NCI-H2171 treated with DMSO at 0.1 percent for 48 hours (cell line): ENCODE results near the gene ATF4.
A peak's percentile ranks its signal among the peaks of the same experiment; 100 is the strongest.
"Not testable (repeated sequence)": the region's sequence is repeated elsewhere in the genome, so short reads cannot be mapped to it uniquely, and the experiment has no call there.

Experiments
- DNase-seq: peaks from one replicate; lab custom pipeline; 2025; lab: John Stamatoyannopoulos, UW

The ATF4 gene

DNA sequence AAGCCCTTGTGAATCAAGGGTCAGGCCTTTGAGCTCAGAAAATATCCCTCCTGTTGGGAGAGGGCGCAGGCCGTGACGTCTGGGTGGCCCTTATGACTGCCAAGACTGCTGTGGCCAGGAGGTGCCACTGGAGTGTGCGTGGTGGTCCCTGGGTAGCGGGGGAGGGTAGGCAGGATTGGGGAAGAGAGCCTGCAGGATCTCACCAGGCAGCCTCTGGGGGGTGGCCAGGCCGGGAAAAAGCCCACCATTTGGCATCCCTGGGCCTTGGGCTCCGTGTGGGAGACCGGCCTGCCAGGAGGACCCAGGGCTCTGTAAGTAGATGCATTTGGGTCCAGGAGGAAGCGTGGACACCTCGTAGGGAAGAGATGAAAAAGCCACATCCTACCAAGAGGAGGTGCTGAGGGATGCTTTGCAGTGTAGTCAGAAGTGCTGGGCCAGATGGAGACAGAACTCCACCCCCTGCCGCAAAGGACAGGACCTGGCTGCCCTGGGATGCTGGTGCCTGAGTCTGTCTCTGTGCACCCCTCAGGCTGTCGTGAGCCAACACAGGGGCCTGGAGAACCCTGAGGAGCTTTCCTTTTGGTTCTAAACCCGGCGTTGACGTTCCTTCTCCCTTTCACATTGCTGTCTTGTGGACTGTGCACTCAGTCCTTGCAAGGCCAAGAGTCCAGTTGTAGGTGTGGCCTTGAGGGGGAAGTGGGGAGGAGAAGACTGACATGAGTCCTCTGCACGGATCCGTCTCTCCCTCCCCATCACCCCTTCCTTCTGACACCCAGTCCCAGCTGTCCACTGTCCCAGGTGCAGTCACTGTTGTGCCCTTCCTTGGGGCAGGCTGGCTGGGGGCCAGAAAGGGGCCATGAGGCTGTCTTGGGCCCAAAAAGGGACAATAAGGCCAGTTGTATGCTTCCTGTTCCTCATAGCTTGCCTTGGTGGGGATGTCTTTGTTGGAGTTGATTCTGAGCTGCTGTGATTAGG lies 31.0 kb upstream of the ATF4 start:
- DNase-seq: no peak

DNA sequence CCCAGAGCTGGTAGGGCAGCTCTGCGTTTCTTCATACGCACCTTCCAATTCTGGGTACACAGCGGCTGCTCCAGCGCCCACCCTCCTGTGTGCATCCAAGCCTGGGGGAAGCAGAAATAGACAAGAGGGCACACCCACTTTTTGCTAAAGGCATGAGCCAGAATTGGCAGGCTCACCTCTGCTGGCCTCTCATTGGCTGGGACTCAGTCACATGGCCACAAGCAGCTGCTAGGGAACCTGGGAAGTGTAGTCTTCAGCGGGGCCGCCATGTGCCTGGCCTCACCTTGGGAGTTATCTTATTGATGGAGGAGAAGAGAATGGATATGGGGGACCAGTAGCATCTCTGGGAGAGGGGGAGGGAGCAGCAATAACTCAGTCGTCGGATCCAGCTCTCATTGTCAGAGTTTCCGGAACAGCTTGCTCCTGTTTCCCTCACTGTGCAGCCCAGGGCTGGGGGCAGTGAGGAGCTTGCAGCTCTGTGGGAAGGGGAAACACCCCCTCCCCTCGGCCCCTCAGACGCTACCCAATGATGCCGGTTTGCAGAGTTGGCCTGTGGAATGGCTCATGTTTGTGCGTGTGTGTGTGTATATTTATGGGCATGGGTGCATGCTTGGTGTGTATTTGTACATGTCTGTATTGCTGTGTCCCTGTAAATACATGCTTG lies 30.1 kb upstream of the ATF4 start:
- peak; percentile 90 for DNase-seq

DNA sequence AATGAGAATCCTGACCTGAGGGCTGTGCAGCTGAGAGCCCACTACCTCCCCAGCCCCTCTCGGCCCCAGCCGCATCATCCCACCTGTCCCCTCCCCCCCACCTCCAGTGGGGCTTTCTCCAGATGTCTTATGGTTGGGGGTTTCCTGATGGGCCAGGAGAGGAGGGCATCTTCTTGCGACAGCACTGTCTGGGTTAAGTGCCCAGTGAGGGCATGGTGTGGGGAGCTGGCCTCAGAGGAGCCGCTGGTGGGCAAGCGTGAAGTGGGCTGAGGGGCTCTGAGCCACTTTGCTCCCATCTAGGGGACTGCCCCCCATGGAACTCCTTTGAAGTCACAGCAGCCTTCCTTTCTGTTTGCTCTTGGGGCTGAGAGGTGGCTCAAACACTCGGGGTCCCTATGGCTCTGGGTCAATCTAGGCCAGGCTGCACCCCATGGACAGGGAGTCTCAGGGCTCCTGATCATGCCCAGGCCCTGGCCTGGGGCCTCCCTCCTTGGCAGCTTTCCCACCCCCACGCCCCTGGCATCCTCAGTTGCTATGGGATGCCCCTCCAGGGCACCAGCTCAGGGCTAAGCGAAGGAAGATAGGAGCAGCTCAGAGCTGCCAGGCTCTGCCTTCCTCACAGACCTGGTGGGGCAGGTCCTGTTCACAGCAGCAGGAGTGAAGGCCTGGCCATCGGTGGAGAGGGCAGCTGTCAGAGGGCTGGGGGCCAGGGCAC lies 29.2 kb upstream of the ATF4 start:
- DNase-seq: no peak

DNA sequence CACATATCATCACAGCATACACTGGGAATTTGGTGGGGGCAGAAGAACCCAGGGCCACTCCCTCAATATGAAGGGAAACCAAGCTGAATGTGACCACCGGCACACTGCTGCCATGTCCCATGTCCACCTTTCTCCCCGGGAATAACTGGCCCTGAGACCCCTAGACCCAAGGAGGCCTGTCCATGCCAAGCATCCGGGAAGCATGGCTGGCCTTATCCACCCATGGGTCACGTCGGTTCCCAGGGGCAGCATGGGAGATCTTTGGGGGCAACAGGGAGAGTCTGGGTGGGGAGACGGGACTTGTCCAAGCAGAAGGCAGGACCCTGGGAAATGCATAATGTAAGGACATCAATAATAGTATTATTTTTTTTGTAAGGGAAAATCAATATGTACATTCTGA lies 28.7 kb upstream of the ATF4 start:
- no peak for DNase-seq

DNA sequence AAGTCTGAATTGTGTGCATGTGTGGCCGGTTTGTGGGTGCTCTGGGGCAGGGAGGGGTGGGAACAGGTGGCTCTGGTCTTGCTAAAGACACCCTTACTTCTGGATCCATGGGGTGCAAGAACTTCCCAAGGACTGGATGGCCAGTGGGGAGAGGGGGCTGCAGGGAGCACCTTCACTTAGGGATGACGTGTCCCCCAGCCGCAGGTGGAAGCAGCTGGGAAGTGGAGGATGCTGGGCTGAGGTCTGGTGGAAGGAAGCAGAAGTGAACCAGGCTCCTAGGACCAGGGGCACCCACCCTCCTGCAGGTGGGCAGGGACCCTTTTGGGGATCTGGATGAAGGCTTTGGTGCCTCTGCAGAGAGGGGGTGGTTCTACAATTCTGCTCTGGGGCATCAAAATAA lies 28.2 kb upstream of the ATF4 start:
- no peak for DNase-seq

DNA sequence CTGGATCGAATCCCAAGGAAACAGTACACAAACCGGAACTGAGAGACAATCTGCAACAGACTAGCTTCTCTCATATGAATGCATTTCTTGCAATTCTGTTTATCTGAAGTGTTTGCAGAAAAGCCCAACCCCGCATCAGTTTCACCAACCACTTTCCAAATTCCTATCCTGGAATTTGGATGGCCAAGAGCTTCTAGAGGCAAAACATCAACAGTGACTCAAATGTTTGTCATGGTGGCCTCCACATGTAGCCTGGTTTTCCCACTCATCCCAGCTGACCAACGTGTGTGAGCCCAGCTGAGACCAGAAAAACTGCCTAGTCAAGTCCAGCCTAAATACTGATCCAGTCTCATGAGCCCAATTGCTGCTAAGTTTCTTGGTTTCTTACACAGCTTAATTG lies 26.6 kb upstream of the ATF4 start:
- no peak for DNase-seq

DNA sequence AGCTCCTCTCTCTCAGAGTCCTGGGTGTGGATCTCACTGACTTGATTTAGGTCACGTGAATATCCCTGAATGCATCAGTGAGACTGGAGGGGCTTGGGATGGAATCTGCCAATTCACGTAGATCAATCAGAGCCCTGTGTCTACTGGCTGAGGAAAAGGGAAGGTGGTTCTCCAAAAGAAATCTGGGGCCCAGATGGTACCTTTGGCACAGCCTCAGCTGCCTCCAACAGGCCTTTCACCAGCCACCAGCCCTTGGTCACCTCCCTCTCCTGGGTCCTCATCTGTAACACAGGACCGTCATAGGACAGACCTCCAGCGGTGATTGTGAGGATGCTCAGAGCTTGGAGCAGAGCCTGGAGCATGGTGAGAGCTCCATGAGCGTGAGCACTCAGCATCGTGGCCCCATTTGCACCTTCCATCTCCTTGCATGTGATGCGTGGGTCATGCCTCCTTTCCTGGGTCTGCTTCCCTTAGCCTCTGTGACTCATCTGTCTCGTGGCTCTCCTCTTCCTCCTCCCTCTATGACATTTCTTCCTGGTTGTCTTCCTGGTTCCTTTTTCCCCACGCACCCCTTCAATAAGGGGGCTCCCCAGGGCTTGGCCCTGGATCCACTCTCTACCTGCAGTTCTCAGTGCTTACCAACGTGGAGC lies 25.8 kb upstream of the ATF4 start:
- no peak for DNase-seq

DNA sequence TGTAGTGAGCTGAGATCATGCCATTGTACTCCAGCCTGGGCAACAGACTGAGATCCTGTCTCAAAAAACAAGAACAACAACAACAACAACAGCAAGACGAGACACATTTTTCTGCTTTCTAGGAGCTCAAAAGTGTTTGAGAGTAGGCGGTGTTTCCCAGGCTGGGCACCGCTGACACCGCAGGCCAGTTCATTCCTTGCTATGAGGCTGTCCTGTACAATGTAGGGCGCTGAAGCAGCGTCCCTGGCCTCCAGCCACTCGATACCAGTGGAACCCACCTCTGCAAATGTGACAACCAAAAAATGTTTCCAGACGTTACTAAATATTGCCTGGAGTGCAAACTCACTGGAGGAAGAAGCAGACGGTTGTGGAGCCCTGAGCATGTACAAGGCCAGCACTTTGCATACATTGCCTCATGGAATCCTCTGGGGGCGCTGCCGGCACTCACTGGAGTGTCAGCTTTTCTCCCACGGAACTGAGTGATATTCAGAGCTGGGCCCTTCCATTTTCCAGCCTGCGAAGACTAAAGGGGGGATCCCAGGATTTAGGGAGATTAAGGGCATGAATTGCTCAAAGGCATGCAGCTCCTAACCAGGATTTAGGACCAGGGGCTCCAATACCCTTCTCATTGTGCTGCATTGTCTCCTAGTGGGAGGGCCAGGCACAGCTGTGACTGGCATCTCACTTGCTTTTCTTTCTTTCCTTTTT lies 24.1 kb upstream of the ATF4 start:
- peak; percentile 56 for DNase-seq

DNA sequence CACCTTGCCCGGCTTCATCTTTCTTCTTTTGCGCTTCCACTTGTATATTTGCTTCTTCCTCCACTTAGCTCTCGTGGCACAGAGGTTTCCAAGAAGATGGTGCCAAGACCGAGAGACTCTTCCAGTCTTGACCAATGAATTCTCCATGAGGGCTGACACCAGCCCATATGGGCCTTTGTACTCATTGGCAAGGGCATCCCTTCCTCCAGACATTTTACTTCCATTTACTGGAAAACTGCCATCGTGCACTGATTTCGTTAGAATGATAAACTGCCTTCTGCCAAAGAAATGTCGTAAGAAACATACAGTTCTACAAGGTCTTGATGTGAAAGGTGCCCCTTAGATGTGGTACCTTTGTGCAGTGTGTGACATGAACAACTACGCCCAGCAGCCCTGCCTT lies 22.9 kb upstream of the ATF4 start:
- DNase-seq: no peak

DNA sequence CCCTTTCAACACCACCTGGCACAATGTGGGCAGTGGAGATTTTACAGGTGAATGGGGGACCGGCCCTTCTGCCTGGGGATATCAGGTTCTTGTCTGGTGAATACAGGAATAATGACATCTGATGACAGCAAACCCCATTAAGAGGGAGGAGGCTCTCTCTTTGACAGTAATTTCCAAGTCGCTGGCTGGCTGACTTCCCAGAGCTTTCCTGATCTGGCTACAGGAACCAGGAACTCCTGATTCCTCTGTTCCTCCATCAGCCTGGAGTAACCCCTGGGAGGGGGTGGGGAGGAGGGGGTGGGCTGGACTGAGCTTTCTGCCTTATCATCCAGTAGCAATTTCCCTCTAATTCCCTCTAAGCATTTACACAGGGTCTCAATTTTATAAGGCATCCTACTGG lies 22.0 kb upstream of the ATF4 start:
- peak; percentile 77 for DNase-seq

DNA sequence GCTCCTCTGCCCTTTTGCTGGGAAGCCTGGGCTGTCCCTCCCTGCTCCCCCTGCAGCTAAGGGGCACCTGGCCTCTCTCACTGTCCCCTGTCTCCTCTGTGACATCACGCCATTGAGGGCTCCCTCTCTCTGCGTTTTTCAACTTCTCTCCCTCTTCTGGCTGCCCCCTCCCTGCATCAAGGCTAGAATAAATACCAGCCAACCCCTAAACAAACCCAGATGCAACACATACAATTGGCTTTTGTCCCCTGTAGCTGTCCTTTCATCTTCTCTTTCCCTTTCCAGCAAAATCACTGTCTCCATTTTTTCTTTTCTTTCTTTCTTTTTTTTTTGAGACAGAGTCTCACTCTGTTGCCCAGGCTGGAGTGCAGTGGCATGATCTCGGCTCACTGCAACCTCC lies 21.6 kb upstream of the ATF4 start:
- DNase-seq: no peak

DNA sequence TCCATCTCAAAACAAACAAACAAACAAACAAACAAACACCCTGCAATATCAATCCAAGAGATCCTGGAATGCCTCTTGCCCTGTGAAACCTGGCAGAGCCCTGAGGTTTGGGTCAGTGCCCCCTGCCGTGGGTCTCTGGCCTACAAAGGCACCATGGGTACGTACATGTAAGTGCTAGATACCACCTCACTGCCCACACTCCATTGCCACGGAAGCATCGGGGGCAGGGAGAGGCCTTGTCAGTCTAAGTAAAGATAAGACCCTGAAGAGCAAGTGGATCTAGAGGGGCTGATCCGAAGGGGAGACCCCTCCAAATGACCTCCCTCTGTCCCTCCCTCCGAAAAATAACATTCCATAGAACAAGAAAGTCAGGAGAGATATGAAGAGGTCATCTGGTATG lies 20.3 kb upstream of the ATF4 start:
- DNase-seq: no peak

DNA sequence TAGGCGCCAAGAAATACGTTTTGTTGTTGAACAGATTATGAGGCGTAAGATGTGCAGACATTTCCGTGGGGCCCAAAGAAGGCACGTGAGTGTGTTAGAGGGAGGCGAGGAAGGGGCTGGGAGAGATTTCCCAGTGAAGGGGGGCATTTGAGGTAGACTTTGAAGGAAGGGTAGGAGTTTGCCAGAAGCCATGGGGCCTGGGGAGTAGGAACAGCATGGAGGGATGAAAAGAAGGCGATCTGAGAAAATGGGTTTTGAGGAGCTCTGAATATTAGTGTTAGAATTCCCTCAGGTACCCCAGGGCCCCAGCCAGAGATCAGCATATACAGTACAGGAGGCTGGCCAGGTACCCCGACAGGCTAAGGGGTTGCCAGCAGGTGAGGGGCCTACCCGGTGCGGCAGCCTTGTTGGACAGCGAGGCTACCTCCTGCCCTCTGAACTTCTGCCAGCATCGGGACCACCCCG lies 18.7 kb upstream of the ATF4 start:
- DNase-seq: no peak

DNA sequence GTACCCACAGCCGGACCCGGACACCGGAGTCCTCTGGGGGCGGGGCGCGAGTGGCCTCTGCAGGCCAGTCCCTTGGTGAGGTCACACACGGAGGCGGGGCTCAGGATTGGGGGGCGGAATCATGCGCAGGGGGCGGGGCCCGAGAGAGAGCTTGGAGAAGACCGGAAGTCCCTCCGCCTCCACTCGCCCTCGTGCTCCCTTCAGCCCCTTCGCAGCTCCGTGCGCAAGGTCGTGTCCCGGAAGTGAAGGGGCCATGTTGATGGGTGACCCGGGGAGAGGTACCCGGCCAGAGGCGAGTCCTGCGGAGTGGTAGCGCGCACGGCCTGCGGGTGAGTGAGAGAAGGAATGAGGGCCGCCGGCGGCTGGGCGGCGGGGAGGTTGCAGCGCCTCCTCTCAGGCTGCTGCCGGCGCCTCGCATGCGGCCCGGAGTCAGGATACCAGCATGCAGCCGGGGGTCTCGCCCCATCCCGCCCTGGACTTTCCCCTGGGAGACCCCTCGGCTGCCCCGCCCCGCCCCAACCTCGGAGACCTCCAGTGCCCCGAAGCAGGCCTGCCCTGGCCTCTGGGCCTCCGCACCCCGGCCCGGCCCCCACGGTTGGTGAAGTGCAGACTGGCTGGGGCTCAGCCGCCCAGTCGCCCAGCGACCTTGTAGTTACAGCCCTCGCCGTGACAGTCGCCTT lies 18.1 kb upstream of the ATF4 start, which contains the start of gene MIEF1:
TSS of gene MIEF1 (plus strand) at position 182 of the 680 bp plus-strand sequence. CDS start 9,005 bp downstream, outside the sequence.
- peak; percentile 92 for DNase-seq

DNA sequence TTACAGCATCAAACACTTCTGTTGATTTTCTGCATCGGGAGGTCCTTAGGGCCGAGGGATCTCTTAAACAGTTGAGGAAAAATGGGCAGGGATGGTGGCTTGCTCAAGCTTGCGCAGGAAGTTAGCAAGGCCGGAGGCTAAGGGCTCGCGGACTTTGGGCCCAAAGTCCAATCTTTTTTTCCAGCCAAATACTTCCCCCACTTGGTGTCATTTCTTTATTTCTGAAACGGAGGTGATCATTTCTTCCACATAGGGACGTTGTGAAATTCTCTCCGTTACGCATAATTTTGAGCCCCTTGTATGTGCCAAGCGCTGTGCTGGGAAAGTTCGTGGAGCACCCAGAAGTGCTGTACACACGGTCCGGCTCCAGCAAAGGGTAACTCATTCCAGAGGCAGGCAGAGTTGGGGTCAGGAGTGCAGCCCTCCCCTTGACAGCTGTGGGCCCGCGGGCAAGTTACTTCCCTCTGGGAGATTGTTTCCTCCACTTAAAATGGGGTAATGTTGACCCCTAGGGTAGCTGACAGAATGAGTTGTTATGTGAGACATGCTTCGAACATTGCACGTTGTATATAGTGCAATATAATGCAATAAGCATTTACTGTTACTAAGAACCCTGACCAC lies 17.5 kb upstream of the ATF4 start:
- DNase-seq: no peak

DNA sequence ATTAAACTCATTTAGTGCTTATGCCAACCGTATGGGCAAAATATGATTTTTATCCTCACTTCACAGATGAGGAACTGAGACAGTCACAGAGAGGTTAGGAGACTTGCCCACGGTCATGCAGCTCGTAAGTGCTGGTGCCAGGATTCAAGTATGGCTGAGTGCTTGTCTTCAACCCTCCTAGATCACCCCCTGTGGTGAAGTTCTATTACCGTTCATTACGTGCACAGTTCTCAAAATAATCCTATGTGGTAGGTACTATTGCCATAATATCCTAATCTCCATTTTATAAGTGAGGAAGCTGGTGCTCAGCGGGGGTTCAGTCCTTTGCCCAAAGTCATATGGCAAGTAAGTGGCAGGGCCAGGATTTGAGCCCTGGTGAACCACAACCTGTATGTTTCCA lies 16.7 kb upstream of the ATF4 start:
- DNase-seq: no peak

DNA sequence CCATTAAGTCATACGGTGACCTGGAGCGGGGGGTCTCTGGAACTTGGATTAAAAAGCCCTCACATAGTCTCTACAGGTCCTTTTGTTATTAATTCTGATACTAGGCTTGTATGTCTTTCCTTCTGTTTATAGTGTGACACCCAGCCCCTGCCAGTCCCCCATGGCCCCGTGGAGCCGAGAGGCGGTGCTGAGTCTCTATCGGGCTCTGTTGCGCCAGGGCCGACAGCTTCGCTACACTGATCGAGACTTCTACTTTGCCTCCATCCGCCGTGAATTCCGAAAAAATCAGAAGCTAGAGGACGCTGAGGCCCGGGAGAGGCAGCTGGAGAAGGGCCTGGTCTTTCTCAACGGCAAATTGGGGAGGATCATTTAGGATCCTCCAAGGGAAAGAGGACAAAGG lies 16.3 kb upstream of the ATF4 start:
- DNase-seq: no peak

DNA sequence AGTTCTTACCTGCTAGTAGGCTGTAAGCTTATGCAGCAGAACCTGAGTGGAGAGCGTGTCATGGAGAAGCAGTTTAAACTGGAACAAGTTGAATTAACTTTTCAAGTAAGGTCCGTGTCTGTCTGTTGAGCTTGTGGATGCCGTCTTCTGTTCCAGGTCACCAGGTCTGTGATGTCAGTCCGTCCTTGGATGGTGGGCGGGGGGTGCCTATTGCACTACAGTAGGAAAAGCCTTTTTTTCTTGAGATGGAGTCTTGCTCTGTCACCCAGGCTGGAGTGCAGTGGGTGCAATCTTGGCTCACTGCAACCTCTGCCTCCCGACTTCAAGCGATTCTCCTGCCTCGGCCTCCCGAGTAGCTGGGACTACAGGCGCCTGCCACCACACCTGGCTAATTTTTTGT lies 13.3 kb upstream of the ATF4 start:
- not testable (repeated sequence) for DNase-seq

DNA sequence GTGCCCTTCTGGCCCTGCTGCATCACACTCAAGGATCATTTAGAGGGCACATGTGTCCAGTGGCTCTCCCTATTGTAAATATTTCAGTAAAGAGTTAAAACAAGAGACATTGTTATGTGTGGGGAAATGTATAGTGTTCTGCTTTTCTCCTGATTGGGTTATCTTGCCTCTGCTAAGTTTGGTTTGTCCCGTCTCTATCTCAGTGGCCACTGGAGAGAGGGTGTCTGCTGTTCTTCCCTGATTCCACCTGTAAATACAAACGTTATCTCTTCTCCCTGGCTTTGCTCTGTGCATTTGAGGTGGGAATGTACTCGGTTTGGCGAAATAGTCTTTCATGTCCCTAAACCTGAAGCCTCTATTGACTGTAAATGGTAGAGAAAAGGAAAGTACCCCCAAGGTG lies 12.0 kb upstream of the ATF4 start:
- no peak for DNase-seq

DNA sequence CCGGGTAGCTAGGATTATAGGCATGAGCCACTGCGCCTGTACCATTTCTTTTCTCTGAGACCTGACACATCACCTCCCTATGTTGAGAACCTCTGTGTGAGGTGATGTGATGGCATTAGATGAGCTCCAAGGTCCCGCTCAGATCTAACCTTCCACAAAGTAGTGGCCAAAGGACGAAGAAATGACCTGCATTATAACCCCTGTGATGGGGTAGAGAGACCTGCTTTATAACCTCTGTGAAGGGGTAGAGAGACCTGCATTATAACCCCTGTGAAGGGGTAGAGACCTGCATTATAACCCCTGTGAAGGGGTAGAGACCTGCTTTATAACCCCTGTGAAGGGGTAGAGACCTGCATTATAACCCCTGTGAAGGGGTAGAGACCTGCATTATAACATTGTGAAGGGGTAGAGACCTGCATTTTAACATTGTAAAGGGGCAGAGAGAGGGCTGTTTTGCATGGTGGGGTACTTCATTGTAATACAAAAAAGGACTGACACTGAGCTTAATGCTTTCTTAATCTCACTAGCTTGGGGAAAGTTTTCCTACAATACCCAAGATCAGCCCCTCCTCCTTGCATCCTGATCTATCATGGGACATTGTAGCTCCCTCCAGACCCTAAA lies 9.7 kb upstream of the ATF4 start:
- no peak for DNase-seq
